Skin epidermis (tissue), 12 donors: Measurements from ENCODE around the gene ANO3.

Source experiments
- H3K27ac ChIP-seq, 21 experiments: fragments of 200-600 bp; sonication (generic) in 11 of 21; one replicate each; pipeline ENCODE4 v1.5.0; 2020; ENCODE audit warnings: mild to moderate bottlenecking in 3 of 21, inconsistent platforms in 2 of 21, moderate library complexity in 2 of 21
- H3K4me3 ChIP-seq, 7 experiments: fragments of 200-600 bp; sonication (generic) in 2 of 7; one replicate each; pipeline ENCODE4 v1.5.0; 2020; ENCODE audit warnings: inconsistent platforms in 2 of 7, mild to moderate bottlenecking in 2 of 7, moderate library complexity in 1 of 7

ANO3 gene

DNA sequence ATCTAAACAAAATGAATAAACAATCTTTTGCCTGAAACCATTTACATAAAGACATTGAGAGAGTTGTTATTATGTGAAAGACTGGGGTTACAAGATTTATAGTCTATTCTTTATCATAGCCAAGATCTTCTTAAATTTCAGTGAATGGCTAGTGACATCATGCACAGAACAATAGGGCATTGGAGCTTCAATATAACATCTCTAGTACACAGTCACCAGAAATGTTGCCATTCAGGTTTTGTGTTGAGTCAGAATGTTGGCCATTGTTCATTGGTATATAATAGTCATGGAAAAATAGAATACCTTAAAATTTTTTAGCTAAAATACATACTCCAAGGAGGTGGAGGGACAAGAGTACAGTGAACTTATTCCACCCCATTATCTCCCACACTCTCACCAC is 345.6 kb downstream of the ANO3 start:
- no peak overlapping the region for H3K4me3 ChIP-seq
- H3K27ac ChIP-seq: peak overlapping the region in 1 of 21 experiments; percentile 11

DNA sequence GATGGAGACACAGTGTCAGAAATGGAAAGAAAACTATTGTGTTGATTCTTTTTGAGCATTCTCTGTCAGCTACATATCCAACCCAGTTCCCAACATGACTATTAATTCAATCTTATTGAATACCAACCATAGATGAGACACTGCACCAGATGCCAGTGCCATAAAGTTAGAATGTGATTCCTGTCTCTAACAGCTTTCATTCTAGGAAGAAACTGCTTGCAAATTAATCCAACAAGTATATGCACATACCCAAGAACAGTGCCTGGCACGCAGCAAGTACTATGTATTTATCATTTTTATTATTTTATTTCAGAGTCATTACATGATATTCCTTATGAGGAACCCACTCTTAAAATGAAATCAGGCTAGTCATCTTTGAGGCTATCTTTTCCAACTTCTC is 355.4 kb downstream of the ANO3 start:
- Histone ChIP-seq H3K4me3 (no peak overlapping the region), H3K27ac (no peak overlapping the region)

DNA sequence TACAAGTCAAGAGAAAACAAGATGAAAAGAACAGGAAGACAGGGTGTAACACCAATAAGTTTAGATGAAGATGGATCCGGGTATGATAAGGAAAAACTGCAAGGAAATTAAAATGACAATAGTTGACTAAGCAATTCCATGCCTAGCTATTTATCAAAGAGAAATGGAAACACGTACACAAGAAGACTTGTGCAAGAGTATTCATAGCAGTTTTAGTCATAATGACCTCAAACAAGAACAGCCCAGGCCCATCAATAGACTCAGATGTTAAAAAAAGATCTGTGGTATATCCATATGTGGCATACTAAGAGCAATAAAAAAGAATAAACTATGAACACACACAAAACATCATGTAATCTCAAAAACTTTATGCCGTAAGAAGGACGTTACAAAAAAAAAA is 356.8 kb downstream of the ANO3 start:
- Histone ChIP-seq H3K27ac (no peak overlapping the region), H3K4me3 (no peak overlapping the region)

DNA sequence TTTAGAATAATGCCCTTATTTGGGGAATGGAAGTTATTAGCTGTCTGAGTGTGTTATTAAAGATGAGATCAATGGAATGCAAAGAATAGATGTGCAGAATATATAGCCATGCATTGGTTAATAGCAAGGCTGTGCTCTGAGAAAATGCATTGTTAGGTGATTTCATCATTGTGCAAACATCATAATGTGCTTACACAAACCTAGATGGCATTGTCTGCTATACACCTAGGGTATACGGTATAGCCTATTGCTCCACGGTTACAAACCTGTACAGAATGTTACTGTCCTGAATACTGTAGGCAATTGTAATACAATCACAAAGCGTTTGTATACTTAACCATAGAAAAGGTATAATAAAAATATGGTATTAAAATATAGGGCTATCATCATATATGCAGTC is 364.4 kb downstream of the ANO3 start:
- Histone ChIP-seq H3K27ac (no peak overlapping the region), H3K4me3 (no peak overlapping the region)

DNA sequence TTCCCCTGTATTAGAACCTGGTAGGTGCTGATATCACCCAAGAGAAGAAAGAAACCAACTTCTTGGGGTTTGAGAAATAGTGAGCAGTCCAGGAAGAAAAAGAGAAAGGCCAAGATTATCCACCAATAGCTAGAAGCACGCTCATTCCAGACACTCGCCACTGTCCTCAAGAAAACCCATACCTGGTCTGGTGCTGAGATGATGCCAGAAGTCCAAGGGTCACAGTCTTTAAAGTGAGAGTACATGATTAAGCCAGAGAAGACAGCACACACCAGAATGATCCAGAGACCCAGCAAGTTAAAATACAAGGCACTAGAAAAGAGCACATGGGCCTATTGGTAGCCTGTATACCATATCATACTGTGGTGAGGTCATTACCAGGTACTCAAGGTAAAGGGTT is 366.3 kb downstream of the ANO3 start:
- no peak overlapping the region for H3K27ac ChIP-seq

DNA sequence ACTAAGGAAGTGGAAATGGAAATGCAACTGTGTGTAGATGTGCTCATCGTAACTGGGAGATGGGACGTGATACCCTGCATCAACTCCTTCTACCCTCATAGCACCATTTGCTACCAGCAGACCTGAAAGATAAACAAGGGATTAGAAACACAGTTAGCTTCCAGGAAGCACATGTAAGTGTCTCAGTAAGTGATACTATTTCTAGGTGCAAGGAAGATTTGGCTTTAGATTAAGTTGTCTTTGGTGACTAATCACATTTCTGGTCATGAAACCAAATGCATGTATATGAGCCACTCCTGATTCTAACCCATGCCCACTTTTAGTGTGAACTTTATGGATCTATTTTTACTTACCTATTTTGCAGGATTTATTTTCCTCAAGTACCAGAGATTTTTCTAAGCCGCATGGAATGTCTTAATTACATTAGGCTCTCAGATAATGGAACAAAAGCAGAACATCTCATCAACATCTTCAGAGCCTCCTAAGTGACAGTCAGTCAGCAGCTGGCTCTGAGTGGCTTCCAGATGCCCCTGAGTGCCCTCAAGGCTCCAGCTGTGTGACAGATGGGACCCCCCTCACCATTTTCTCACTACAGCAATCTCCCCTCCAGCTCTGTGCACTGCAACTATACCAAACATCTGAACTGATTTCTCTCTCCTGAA is 368.8 kb downstream of the ANO3 start:
- Histone ChIP-seq H3K4me3 (no peak overlapping the region), H3K27ac (no peak overlapping the region)

More for the DNA sequence above, 366.3 kb downstream of the ANO3 start:
- H3K4me3 ChIP-seq: no peak overlapping the region

DNA sequence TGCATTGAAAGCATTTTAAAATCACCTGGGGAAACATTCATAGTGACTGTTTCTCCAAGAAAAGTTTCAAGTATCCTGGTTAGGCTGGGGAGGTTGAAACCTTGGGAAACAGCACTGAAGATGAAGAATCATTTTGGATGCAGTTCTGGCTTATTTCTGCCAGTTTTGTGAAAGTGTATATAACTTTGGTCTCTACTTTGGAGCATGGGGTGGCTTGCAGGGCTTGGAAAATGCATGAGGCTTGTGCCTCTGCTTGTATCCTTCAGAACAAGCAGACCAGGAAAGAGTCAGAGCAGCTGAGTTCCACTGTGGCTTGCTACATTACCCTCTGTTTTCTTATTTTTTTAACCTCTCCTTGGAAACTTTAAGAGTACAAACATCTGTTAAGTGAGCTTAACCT is 370.5 kb downstream of the ANO3 start:
- Histone ChIP-seq H3K4me3 (no peak overlapping the region), H3K27ac (no peak overlapping the region)

DNA sequence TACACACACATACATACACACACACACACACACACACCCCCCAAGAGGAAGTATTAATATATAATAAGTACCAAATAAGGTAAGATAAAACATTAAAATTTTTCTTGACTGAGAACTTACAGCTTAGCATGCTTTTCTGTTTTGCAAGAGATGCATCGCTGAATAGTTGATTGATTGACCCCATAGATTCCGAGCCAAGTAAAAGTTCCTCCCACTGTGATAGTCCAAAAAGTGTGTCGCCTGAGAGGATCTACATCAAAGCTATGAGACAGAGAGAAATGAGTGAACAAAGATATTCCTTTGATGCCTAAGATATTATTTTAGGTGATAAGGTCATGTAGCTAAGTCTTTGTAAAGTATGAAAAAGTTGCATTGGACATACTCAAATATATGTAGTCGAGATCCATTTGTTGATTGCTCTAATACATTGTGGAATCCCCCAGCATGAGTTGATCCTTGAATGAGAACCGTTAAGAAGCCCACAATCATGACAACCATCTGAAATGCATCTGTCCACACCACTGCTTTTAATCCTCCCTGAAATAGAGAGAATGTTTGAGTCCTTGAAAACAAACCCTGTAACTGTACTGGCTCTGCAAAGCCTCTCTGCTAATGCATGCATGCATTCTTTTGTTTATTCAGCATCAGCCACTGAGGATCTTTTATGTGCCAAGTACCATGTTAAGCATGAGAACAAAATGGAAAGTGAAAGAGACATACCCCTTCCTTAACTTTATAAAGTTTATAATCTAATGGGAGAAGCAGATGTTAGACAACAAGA is 371.7 kb downstream of the ANO3 start:
- Histone ChIP-seq H3K27ac (no peak overlapping the region), H3K4me3 (no peak overlapping the region)

DNA sequence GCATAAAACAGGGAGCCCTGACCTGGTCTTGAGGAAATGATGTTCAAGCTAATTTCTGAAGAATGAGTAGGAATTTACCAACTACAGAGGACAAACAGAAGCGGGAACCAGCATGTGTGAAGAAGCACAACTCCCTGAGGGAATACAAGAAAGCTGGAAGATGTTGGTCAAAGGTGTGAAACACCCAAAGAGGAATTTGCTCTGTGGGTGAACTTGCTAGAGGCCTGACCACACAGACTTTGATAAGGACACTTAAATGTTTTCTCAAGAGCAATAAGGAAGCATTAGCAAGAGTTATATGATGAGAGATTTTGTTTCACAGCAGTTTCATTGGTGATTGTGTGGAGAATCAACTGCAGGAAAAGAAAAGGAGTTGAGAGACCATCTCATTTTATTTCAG is 372.3 kb downstream of the ANO3 start:
- Histone ChIP-seq H3K27ac (no peak overlapping the region), H3K4me3 (no peak overlapping the region)

DNA sequence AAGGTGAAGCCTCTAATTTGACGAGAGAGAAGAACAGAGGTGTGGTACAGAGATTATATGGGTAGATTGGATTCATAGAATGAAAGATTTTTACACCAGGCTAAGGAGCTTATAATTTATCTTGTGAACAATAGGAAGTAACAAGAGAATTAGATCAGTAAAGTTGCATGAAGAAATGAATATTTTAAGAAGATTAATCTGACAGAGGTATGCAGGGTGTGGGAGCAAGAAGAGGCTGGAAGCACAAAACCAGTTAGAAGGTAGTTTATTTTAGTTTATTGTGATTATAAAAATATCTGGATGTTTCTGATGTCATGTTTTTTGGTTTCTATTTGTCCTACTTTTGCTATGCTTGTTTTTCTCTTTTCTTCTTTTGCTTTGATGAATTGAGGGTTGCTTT is 374.3 kb downstream of the ANO3 start:
- H3K27ac ChIP-seq: no peak overlapping the region
- H3K4me3 ChIP-seq: no peak overlapping the region

DNA sequence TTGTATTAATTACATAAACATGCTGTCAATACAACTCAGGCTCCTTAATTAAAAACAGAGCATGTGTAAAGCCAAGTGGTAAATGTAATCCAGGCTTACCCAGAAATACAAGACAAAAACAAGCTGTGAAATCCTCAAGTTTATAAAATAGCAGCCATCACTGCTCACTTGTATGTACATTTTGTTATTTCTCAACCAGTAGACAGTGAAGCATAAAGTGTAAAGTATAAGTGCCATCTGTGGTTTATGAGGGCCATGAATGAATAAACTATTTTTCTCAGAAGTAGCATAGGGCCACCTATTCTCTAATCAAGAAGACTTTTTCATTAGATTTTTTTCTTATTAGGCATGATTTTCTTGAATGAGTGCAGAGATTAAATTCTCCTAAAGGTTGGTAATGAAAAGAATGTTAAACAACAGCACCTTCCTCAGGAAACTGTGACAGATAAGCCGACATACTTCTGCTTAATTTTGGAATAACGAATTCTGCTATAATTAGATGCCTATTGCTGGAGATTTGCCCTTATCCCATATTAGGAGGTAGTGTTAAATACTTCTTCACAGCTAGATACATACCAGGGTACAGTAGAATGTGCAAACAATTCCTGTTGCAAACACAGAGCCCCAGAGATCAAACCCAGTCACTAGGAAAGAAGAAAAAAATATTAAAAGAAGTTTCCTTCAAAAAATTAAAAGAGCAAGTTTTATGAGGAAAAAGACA is 377.0 kb downstream of the ANO3 start:
- no peak overlapping the region for H3K4me3 ChIP-seq
- H3K27ac ChIP-seq: no peak overlapping the region

DNA sequence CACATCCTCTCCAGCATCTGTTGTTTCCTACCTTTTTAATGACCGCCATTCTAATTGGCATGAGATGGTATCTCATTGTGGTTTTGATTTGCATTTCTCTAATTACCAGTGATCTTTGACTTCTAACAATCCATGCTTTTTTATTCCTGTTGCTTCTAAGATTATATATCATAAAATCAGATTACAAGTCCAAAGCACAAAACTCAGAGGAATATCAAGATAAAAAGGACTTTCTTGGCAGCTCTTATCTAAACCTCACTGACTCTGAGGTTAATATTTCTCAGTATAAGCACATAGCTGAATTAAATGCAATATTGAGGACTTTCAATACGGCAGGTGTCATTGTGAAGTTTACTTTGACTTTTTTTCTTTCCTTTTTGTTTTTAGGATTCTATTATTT is 378.6 kb downstream of the ANO3 start:
- H3K27ac ChIP-seq: no peak overlapping the region
- H3K4me3 ChIP-seq: no peak overlapping the region

DNA sequence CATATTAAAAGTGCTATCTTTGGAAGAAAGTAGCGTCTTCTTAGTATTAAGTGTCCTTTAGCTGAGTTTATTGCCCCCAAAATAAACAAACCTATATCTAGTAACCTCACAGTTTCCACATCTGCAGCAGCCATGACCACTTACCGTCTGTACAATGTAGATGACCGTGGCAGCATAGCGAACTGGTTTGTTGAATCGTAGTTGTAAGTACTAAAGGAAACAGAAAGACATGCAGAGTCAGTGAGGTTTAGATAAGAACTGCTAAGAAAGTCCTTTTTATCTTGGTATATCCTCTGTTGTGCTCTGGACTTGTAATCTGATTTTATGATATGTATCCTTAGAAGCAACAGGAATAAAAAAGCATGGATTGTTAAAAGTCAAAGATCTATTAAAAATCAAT is 380.6 kb downstream of the ANO3 start:
- Histone ChIP-seq H3K4me3 (no peak overlapping the region), H3K27ac (no peak overlapping the region)
